Measurements from ENCODE around the gene EIF2A.
"Not testable (repeated sequence)": the region's sequence is repeated elsewhere in the genome, so short reads cannot be mapped to it uniquely, and the experiment has no call there.

EIF2A gene

DNA sequence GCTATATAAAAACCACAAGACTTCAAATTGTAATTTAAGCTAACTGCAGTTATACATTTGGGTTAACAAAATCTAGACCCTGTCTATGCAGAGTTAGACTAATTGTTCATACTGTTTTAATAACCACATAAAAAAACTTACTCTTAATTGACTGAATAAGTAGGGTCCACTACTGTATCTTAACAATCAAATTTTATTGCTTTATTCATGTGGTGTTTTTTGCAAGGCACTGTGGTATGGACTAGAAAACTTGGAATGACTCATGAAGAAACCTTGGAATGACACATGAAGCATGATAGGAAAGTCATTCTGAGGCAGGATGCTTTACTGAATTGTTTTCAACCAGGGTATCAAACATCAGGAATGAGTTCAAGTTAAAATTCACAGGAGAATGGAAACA lies 2.5 kb upstream of the EIF2A start:
- DNase-seq = no peak

GRCh38 chr3:150544726-150545125 lies 1.9 kb upstream of the EIF2A start:
- DNase-seq = peak; percentile 13

DNA sequence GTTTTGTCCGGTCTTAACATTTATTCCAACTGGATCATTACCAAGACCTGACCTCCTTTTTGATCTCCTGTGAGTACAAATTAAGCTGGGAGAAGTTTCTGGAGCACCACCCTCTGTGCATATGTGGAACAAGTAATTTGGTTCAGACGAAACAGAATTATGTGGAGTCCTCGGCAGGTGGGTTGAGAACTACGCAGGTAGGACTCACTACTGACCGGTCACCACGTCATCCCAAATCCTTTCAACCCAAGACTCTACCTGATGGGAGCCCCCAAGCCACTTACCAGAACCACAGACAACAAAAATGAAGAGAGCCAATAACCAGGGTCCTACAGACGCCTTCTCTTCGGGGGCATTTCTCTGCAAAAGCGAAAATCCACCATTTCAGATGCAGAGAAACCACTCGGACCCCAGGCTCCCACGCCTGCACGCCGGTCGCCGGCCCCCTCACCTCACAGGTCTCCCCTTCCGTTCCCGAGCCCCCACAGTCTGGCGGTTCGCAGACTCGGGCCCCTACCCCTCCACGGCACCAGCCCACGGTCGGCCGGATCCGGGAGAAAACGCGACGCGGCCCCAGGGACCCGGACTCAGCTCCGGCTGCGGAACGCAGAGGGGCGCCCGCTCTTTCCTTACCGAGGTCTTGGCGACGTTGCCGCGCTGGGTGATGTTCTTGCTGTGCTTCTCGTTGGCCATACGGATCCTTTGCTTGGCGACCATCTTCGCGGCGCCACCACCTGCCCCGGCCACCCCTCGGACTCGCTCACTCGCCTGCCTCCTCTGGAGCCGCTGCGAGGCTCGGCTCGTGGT lies 965 bp upstream of the EIF2A start:
- no peak for DNase-seq

GRCh38 chr3:150547045-150547741 lies 606 bp downstream of the EIF2A start:
- peak; percentile 62 for DNase-seq

DNA sequence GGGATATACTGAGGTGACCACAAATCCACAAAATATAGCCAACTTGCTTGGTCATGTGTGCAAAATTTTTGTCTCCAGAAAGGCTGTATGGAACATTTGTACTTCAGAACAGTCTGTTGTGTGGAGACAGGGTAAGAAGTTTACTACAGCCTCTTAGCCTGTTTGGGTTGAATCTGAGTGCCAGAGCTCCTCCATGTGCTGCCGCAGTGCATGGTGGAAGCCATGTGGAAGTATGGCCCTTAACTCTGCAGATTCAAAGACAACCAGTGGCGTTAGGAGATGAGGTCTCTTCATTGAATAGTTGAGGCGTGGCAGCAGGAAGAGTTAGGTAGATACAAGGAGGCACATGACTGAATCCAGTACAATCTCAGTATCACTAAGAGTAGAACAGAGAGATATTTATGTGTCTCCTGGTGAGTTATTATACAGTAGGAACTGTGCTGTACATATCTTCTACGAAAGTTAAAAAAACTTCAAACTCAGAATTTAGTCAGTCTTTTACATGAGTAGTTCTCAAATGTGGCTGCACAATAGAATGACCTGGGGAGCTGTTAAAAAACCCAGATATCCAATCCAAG lies 9.4 kb downstream of the EIF2A start:
- DNase-seq = no peak

- no peak for DNase-seq
Observed at GRCh38 chr3:150556792-150557191, 10.2 kb downstream of the EIF2A start.

GRCh38 chr3:150557725-150558124 lies 11.1 kb downstream of the EIF2A start:
- DNase-seq = no peak

DNA sequence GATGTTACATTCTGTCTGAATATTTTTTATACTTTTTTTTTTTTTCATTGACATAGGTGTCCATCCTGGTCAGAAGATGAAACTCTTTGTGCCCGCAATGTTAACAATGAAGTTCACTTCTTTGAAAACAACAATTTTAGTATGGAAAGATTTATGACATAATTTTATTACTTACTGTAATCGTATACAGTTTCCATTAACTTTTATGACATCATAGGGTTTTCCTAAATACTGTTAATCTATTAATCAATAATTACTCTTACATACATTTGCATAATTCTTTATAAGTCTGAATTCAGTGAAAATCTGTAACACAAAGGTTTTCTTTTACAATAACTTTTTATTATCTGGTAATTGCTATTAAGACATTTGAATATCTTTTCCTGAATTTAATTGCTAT lies 17.7 kb downstream of the EIF2A start:
- no peak for DNase-seq

GRCh38 chr3:150567328-150567727 lies 20.7 kb downstream of the EIF2A start:
- no peak for DNase-seq

- DNase-seq = no peak
Observed at GRCh38 chr3:150577855-150578254, 31.3 kb downstream of the EIF2A start.

DNA sequence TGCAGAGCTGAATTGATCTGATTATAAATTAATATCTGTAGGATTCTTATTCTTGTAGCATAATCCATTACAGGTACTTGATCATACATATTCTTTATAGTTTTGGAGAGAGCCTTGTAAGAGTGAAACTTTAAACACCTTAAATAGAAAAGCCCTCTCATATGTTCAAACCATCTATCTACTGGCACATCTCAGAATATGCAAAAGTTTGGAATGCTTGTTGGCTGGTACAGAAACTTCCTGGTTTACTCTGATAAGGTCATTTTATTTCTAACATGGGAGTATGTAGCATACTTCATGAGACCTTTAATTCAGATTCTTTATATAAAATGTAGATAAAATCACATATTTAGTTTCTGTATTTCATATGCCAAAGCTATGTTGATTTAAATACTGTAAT lies 34.6 kb downstream of the EIF2A start:
- no peak for DNase-seq

DNA sequence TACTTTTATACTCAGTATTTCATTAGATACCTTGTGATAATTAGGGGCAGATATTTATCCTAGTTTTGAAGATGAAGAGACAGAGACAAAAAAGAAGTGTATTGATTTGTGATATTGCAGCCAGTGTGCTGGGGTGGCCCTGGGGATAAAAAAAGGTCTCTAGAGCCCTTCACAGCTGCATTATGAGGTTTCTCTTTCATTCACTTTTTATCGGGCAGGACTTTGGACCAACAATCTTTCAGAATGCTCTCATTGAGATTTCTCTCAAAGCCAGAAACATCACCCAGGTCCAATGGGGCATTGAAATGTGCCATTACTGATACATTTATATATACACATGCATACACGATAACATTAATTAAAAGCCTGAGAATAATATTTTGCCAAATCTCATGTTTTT lies 36.0 kb downstream of the EIF2A start:
- no peak for DNase-seq

- DNase-seq = no peak
Observed at GRCh38 chr3:150583028-150583427, 36.4 kb downstream of the EIF2A start.

- no peak for DNase-seq
Observed at GRCh38 chr3:150588027-150588830, 41.6 kb downstream of the EIF2A start.

DNA sequence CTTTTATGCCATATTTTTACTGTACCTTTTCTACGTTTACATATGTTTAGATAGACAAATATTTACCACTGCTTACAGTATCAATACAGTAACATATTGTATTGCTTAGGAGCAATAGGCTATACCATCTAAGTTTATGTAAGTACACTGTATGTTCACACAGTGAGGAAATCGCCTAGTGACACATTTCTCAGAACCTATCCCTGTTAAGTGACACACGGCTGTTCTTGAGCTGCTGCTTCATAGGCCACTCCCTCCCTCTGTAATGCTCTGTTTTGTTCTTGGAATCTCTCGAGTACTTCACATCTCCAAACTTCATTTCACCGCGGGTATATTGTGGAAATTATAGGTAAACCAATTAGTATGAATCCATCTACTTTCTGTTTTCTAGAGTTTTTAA lies 43.2 kb downstream of the EIF2A start:
- no peak for DNase-seq

DNA sequence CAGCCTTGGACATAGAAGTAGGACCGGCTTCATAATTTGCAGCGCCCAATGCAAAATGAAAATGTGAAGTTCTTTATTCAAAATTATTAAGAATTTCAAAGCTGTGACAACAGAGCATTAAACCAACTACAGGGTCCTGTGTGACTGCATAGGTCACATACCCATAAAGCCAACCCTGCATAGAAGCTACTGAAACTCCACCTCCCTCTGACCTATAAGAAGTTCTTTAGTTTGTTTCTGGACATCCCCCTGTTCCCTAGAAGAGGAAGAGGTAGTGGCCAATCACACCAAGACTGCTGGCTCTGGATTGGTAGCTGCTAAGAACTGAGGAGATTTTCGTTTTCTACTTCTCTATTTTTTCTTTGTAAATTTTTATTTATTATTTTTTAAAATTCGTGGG lies 47.6 kb downstream of the EIF2A start:
- no peak for DNase-seq

DNA sequence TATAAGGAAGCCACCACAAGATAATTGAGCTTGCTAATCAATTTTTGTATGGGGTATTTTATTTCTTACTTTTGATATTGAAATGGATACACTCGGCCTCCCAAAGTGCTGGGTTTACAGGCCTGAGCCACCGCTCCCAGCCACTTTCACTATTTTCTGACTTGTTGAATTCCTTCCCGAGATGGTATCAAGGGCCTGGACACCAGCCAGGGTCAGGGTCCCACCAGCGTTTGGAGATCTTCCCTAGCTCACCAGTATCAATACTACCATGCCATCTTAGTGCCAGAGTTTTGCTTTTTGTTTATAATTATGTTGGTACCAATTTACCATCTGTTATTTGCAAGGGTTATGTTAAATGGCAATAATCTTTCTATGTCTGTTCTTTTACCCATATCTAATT lies 51.1 kb downstream of the EIF2A start:
- DNase-seq = no peak

- peak; percentile 75 for DNase-seq
Observed at GRCh38 chr3:150599611-150600297, 53.2 kb downstream of the EIF2A start.

DNA sequence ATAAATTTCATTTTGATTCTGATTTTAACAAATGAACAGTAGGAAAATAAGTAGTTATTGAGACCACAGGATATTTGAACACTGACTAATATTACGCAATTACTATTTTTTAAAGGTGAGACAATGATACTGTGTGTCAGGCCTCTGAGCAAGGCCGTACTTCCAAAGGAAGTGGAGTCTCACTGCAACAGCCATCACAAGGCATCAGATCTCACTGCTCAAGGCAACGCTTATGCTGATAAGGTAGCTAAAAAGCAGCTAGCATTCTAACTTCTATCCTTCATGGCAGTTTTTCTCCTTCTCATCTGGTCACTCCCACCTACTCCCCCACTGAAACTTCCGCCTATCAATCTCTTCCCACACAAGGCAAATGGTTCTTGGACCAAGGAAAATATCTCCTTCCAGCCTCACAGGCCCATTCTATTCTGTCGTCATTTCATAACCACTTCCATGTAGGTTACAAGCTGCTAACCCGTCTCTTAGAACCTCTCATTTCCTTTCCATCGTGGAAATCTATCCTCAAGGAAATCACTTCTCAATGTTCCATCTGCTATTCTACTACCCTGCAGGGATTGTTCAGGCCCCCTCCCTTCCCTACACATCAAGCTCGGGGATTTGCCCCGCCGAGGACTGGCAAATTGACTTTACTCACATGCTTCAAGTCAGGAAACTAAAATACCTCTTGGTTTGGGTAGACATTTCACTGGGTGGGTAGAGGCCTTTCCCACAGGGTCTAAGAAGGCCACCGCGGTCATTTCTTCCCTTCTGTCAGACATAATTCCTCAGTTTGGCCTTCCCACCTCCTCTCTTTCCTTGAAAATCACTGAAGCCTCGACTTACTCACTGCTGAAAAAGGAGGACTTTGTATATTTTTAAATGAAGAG lies 54.3 kb downstream of the EIF2A start:
- DNase-seq = not testable (repeated sequence)

DNA sequence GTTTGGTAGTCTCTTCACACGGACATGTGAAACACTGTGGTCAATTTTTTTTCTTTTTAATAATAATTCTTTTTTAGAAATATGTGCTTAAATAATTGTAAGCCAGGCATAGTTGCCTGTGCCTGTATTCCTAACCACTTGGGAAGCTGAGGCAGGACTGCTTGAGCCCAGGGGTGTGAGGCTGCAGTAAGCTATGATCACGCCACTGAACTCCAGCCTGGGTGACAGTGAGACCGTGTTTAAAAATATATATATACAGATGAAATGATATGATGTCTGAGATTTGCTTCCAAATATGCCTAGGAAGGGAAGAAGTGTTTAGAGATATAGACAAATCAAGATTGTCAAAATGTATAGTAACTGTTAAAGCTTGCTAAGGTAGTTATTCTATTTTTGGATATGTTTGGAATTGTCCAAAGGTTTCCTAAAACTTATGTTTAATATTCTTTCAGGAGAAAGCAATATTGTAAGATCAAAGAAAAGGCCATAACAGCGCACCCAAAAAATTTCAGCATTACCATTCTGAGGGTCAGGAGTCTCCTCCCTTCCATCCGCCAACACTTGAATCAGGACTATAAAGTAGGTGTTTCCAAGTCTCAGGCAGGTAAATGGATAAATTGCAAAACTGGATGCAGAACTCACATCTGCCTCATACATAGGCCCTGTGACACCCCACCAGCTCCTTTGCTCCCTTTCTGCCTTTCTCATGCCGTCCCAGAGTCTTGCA lies 56.0 kb downstream of the EIF2A start:
- DNase-seq = no peak
